Endometrial microvascular endothelial cells (primary cell): ENCODE data around the gene CGN. TPM values are rescaled to one million over a fixed set of nuclear protein-coding genes. Genes with fewer than 3 reads are reported as not detected.

ENCODE experiments used
- in situ Hi-C: cut with HindIII; loops from 2 replicates; pipeline ENCODE4 v1.10.0; 2017; ENCODE audit warnings: low sequenced_read_pairs, low pct_unique_long_range_greater_than_20kb; ENCODE audit errors: inconsistent ontology term
- total RNA-seq: library from RNA; depleted of rRNA; stranded (reverse); fragments of >200 nt; gene quantifications from one replicate; pipeline ENCODE4 v1.2.3, GENCODE V29; 2015; ENCODE audit errors: inconsistent ontology term

Gene CGN
- total RNA-seq, 1 donor from 2014 or later, result 0.09 TPM

DNA sequence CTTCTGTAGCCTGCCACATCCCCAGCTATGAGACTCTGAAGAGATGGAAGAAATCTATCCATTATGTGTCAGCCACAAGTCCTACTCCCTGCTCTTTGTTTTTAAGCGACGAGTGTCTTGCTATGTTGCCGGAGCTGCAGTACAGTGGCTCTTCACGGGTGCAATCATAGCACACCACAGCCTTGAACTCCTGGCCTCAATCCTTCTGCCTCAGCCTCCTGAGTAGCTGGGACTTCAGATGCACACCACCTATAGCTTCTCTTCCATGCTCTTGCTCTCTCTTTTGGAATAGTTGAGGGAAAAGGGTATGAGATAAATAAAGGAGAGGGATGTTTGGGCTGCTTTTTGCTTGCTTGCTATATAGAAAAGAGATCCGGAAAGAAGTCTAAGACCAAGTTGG is 30.6 kb downstream of the CGN start:
- in situ Hi-C loops, result no loop called here

DNA sequence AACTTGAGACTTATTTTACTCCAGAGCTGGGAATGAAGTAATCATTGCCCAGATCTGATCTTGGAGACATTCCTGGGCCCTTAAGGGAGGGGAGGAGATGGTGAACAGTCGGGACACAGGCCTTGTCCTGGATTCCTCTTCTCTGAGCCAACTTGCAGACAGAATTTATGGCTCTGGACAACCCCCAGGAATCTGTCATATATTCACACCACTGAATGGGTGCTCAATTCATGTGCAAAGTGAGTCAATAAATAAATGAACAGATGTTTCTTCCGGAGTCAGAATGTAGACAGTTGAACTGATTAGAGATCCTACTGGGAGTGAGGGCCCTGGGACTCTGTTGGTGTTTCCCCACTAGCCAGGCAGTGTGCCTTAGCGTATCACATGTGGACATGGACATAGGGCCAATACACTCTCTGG is 31.5 kb downstream of the CGN start:
- in situ Hi-C loops, result no loop called here

DNA sequence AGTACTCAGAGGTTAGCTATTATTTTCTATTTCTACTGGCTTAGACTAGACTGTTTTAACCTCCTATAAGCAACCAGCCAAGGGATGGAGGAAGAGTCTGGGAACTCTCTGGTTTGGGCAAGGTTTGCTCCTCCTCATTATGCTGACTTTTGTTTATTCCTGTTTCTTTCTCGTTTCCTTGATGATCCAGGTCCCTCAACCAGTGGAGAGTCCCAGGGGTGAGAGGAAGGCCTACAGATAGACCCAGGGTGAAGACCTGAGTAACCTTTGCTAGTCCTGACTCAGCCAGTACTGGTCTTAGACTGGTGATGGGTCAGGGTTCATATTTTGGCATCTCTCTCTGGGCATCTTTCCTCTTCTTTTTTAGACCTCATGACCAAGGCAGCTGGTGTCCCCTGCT is 34.4 kb downstream of the CGN start:
- in situ Hi-C loops, result no loop called here

DNA sequence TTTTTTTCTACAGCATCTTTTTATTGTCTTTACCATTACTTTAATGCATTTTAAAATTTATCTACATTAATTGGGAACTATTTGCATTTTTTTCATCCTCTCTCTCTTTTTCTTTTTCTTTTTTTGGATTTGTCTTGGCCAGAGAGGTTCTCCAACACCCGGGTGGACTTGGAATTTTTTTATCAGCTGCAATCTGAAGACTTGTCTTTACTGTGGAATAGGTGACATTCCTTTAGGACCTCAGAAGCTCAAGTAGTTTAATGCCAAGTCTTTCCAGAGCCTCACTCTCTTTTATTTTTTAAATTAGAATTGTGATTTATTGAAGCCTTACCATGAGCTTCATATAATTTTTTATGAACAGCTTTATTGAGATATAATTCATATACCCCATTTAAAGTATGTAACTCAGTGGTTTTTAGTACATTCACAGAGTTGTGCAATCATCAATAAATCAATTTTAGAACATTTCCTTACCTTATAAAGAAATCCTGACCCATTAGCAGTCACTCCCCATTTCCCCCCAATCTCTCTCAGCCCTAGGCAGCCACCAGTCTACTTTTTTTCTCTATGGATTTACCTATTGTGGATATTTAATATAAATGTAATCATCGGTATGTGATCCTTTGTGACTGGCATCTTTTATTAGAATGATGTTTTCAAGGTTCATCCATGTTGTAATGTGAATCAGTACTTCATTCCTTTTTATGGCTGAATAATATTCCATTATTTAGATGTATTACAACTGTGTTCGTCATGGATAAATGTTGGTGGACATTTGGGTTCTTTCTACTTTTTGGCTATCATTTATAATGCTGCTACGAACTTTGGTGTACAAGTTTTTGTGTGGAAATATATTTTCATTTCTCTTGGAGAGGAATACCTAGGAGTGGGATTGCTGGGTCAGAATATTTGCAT is 35.1 kb downstream of the CGN start:
- in situ Hi-C loops, result no loop called here

DNA sequence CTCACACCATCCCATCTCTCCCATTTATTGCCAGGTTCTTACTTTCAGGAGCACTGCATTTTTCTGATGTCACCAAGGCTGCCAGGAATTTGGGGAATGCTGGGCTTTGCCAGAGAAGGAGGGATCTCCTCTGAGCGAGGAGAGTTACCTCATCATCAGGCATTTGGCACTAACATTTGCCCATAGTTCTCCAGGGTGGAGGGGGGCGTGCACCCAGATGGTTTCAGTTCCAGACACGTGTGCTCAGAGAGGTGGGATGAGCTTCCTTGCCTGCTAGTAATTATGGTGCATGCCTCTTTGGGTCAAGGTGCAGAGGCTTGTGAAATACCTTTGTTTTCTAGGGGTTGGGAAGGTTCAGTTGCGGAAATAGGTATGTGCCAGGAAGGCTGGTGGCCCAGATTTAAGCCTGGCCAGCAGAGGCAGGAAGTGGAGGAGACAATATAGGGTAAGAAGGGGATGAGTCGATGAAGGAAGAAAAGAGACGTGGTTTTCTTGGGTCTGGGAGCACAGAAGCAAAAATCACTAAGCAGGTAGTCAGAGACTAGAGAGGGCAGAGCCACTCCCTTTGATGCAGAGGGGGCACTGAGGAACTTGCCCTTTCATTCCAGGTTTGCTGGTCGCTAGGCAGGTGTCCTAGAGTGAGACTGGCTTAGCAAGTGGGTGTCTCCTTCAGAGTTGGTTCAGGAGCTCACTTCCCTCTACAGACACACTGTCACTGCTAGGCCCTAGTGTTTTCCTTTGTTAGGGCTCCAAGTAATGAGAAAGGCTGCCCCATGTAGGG is 36.1 kb downstream of the CGN start:
- in situ Hi-C loops, result no loop called here

DNA sequence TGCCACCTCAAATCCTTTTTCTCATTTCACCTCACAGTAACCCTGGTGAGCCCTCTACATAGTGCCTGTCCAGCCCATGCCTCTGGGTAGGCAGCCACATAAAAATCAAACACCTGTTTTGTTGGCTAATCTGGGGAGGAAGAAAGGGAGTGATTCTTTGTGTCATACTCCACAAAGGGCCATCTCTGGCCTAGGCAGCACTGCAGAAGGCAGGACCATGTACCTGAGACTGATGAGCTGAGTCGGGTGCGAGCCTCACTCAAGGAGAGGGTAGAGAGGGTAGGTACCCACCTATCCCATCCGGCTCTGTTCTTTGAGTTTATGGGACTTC is 36.7 kb downstream of the CGN start:
- in situ Hi-C loops, result no loop called here

DNA sequence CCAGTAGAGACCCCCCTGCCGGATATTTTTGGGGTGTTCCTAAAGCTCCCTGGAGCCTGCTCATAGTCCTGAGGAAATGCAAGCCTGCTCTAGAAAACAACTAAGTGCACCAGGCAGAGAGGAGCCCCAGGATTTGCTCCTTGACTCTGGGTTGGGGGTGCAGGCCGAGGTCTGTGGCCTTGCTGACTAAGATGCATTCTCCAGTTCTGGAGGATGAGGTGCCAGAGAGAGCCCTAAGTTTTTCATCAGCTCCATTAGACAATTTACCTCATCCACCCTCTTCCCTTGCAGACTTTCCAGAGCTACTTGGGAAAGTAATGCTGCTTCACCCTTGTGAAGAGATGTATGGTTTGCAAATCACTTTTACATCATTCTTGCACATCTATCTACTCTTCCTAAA is 38.0 kb downstream of the CGN start:
- in situ Hi-C loops, result no loop called here

DNA sequence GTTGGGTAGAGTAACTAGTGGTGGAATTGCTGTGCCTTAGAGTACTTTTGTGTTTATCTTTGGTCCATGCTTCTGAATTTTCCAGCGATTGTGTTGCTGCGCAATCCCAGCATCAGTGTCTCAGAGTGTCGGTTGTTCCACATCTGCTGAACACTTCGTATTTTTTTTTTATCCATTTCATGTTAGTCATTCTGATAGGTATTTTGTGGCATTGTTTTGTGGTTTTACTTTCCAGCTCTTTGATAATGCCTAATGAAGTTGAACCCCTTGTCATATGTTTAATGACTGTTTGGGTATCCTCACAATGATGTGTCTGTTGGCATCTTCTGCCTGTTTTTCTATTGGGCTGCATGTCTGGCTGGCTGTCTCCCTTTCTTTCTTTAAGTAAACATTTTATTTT is 42.5 kb downstream of the CGN start:
- in situ Hi-C loops, result no loop called here

DNA sequence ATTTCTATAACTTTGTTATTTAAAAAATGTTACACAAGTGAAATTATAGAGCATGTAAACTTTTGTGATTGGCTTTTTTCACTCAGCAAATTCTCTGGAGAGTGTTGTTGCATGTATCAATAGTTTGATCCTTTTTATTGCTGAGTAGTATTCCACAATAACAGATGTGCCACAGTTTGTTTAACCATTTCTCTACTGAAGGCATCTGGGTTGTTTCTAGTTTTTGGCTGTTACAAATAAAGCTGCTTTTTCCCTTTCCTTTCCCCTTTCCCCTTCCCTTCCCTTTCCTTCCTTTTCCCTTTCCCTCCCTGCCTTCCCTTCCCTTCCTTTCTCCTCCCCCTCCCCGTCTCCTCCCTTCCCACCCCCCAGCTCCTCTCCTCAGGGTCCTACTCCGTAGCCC is 44.9 kb downstream of the CGN start:
- in situ Hi-C loops, result no loop called here

DNA sequence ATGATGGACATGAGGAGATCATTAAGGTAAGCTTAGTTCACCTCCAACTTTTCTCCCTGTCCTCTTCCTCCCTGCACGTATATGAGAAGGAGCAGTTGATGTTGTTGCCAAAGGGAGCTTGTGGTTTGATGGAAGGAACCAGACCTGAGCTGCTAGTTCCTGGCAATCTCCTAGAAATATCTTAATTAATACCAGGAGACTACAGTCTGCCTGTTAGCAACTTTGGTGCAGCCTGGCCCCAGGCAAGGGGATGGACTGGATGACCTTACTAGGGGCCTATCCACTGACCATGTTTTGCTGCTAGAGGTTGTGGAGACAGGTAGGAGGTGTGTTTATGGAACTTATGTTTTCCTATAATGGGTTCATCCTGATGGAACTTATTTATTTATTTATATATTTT is 51.5 kb downstream of the CGN start:
- in situ Hi-C loops, result no loop called here

DNA sequence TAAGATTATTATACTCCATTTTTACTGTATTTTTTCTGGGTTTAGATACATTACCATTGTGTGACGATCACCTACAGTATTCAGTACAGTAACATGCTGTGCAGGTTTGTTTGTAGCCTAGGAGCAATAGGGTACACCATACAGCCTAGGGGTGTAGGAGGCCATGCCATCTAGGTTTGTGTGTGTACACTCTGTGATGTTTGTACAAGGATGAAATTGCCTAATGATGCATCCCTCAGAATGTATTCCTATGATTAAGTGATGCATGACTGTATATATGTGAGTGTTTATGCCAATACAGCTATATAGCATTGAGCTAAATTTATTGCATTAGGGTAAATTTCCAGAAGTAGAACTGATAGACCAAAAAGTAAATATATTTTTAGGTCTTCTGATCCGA is 52.2 kb downstream of the CGN start:
- in situ Hi-C loops, result no loop called here

DNA sequence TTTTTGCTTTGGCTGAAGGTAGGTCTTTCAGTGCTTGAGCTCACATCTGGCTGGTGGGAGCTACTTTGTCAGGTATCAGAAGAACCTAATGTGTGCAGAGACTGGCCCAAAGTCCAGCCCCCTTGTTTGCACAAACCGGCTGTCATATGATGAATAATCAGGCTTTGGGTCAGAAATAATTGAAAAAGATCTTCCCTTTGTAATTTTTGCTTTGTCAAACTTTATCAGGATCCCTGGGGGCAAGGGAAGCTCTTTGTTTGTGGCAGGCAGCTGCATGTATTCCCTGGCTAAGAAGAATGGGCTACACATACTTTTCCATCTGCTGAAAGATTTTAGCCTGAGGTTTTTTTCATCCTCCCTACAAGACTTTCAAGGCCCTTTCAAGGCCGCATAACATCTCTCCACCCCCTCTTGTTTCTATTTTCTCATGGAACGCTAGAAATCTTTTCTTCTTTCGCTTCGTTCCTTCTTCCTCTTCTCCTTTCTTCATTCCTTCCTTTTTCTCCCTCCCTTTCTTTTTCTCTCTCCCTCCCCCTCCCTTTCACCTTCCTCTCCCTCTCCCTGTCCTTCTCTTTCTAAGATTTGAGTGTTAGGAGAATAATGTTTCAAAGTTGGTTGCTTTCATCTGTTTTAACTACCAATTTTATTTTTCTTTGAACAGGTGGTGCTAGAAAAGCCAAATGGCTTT is 54.5 kb downstream of the CGN start:
- in situ Hi-C loops, result no loop called here

DNA sequence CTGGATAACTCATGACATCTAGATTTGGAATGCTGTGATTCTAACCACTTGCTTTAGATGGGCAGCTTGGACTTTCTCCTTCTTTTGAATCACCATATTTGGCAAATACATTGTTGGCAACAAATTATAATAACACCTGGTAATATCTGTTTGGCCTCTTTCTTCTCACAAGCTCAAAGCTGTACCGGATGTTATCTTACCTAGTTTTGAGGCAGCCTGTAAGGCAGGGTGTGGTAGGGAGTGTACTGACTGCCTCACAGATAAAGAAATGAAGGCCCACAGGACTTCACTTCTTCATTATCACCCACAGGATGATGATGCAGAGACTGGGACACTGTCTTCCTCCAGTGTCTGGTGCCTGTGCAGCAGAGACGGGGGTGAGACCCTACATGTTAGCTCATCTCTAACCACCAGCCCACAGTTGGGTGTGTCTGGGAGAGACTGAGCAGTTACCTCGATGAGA is 57.5 kb downstream of the CGN start:
- in situ Hi-C loops, result no loop called here

DNA sequence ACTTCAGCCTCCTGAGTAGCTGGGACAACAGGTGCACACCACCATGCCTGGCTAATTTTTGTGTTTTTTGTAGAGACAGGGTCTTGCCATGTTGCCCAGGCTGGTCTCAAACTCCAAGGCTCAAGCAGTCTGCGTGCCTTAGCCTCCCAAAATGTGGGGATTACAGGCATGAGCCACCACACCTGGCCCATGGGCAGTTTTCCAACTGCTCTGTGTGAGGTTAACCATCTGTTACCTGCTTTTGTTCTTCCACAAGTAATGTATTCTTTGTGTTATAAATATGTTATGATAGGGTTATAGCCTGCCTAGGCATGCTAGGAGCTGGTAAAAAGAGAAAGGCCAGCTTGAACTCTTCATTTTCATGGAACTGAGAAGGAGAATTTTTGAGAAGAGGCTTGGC is 59.6 kb downstream of the CGN start:
- in situ Hi-C loops, result no loop called here

DNA sequence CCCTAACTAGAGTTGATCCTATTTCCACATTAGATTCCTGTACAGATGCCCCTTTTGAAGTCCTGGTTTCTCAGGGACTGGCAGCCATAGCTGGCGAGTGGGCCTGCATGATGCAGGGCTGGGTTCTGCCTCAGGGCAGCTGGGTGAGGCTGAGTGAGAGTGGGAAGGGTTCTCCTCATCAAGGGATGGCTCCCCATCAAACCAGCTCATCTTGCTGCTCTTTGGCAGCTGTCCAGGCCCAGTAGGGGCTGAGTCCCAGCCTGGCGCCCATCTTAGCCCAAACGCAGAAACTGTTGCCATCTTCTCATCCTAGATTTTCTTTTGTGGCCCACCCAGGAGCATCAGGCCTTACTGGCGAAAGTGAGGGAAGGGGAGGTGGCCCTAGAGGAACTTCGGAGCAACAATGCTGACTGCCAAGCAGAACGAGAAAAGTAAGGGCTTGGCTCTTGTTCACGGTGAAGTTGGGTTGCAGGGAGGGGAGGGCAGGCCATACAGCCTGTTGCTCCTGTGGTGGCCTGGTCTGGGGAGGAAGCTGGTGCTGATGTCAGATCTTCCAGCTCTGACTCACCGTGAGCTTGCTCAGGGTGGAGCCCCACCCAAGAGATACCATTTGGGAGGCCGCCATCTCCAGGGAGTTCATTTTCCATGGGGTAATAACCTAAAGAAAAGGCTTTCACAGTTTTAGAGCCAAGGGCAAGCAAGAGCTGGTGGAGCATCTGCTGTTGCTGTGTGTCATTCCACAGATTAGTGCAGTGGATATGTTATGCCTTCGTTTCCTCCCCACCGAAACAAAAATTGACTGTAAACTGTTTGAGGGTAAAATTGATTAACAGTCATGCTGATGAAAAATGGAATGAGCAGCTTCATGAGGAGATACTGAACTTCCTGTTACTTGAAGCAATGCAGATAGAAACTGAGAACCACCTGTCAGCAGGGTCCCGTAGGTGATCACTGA is 63.7 kb downstream of the CGN start:
- in situ Hi-C loops, result no loop called here

DNA sequence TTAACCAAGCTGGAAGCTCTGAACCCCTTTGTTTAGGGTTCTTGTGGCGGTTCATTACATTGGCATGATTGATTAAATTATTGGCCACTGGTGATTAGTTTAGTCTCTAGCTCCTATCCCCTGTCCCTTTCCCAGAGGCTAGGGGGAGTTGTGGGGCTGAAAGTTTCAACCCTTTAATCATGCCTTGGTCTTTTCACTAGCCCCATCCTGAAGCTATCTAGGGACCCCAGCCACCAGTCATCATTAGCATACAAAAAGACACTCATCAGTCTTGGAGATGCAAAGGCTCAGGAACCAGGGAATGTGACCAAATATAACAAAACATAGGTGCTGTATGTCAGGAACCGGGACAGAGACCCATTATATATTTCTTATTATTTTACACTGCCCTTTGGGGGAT is 66.0 kb downstream of the CGN start:
- in situ Hi-C loops, result no loop called here

DNA sequence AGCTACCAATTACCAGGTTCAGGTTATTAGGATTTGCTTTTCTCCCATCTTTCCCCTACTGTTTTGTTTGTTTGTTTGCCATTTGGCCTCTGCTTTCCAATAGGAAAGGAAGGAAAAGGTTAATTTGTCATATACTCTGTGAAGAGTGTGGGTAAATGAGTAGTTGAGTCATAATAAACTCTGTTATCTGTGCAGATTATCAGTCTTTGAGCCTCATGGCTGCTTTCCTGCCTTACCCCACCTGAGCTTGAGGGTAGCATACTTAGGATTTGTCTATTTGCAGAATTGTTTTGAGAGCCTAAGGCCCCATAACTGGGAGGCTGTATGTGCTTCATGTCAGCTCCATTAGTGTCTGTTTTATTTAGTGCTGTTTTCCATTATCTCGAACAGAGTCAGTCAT is 67.8 kb downstream of the CGN start:
- in situ Hi-C loops, result no loop called here

DNA sequence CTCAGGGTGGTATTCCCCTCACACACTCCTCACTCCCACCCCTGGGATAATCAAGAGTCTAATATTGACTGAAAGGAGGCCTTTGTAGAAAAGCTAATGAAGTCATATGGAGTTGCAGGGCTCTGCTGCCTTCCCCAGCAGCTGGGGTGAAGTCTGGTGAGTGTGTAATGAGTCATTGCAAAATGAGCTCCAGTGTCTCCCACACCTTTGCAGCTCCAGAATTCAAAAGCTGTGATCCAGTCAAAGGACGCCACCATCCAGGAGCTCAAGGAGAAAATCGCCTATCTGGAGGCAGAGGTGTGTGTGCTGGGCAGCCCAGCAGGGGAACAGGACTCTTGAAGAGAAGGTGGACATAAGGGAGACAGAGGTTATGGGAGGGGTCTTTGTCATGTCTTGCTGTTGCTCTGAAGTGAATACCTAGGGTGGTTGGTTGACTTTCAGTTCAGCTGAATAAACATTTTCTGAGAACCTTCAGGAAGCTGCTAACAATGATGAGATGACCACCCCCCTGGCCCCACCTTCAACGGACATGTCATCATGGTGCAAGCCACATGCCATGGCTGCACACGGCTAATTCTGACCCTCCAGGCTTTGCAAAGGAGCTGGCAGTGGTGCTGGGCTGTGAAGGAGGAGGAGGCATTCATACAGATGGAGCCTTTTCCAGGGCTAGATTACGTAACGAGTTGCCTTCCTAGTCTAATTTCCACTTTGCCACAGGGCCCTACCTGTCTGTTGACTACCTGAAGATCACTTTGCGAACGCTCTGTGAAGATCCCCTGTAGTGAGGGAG is 68.4 kb downstream of the CGN start:
- in situ Hi-C loops, result no loop called here
